ENCODE results near the gene ESPNL.

The ESPNL gene

GRCh38 chr2:238125127-238125885 is 25.2 kb downstream of the ESPNL start:
- no peak for TF ChIP-seq CTCF (IDR thresholded peaks at IDR 0.05; ENCODE audit: low read depth, low read length)
- in situ Hi-C loops (cut with HindIII; ENCODE audit: low sequenced_read_pairs) = no loop called here

GRCh38 chr2:238126338-238126737 is 26.2 kb downstream of the ESPNL start:
- no peak for TF ChIP-seq CTCF (IDR thresholded peaks at IDR 0.05; ENCODE audit: low read depth, low read length)
- DNase-seq (ENCODE audit: low read depth, low spot score) = no peak
- in situ Hi-C loops (cut with HindIII; ENCODE audit: low sequenced_read_pairs) = no loop called here
- no peak overlapping the region for H3K4me3 ChIP-seq (ENCODE audit: low read depth, low read length)

More at GRCh38 chr2:238125127-238125885, 25.2 kb downstream of the ESPNL start:
- DNase-seq (ENCODE audit: low read depth, low spot score) = no peak
- H3K4me3 ChIP-seq (ENCODE audit: low read depth, low read length) = no peak overlapping the region

GRCh38 chr2:238126775-238127164 is 26.6 kb downstream of the ESPNL start:
- in situ Hi-C loops (cut with HindIII; ENCODE audit: low sequenced_read_pairs) = no loop called here
- no peak for TF ChIP-seq CTCF (IDR thresholded peaks at IDR 0.05; ENCODE audit: low read depth, low read length)
- no peak for DNase-seq (ENCODE audit: low read depth, low spot score)
- no peak overlapping the region for H3K4me3 ChIP-seq (ENCODE audit: low read depth, low read length)

DNA sequence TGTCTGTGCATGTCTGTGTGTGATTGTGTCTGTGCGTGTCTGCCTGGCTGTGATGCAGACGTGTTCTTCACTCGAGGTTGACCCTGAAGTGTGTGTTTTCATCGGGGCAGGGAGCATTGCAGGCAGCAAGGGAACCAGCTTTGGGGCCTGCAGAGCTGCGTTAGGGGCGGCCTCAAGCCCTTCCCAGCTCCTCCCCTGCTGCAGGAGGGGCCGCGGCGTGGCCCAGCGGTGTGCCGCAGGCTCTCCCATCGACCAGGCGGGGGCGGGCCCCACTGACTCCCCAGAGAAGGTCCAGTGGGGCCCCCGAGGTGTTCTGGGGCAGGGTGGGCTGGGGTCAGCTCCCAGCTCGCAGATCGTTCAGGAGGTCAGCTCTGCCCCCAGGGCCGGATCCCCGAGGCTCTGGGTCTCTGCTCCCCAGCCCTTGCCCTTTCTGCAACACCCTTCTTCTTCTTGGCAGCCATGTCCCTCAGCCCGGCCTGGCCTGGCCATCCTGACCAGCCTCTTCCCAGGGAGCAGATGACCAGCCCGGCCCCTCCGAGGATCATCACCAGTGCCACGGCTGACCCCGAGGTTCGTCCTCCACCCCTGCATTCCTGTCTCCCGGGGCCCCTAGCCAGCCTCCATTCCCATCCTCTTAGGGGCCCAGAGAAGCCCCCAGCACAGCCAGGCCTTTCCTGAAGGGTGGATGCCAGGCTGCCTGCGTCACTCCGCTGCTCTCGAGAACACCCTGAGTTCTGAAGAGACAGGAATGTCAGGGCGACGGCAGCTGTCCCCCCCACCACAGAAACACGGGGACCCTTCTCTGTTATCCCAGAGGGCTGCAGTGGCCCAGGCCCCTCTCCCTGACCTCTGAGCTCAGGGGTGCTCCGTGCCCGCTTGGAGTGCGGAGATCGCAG is 27.3 kb downstream of the ESPNL start:
- no peak overlapping the region for H3K4me3 ChIP-seq (ENCODE audit: low read depth, low read length)
- TF ChIP-seq CTCF (IDR thresholded peaks at IDR 0.05; ENCODE audit: low read depth, low read length) = no peak
- in situ Hi-C loops (cut with HindIII; ENCODE audit: low sequenced_read_pairs) = no loop called here
- DNase-seq (ENCODE audit: low read depth, low spot score) = peak; percentile 37

- H3K4me3 ChIP-seq (ENCODE audit: low read depth, low read length) = no peak overlapping the region
- in situ Hi-C loops (cut with HindIII; ENCODE audit: low sequenced_read_pairs) = no loop called here
- no peak for TF ChIP-seq CTCF (IDR thresholded peaks at IDR 0.05; ENCODE audit: low read depth, low read length)
- no peak for DNase-seq (ENCODE audit: low read depth, low spot score)
Measured at GRCh38 chr2:238128061-238128440, 27.9 kb downstream of the ESPNL start.

- in situ Hi-C loops (cut with HindIII; ENCODE audit: low sequenced_read_pairs) = no loop called here
- no peak for TF ChIP-seq CTCF (IDR thresholded peaks at IDR 0.05; ENCODE audit: low read depth, low read length)
- H3K4me3 ChIP-seq (ENCODE audit: low read depth, low read length) = no peak overlapping the region
- no peak for DNase-seq (ENCODE audit: low read depth, low spot score)
Measured at GRCh38 chr2:238128534-238129001, 28.4 kb downstream of the ESPNL start.
